Activated T-cell treated with anti-CD3 and anti-CD28 coated beads for 1 hour (primary cell): ENCODE data around the gene SLC35E3.
A peak's percentile ranks its signal among the peaks of the same experiment; 100 is the strongest.
"Not testable (repeated sequence)": the region's sequence is repeated elsewhere in the genome, so short reads cannot be mapped to it uniquely, and the experiment has no call there.

Experiments used
- DNase-seq: peaks from one replicate; pipeline ENCODE4 v3.0.0-alpha.2; 2020; ENCODE audit warnings: low read depth

Gene SLC35E3

GRCh38 chr12:68794653-68795251 is 48.8 kb downstream of the SLC35E3 start:
- no peak for DNase-seq

- DNase-seq, result no peak
Observed at GRCh38 chr12:68796399-68796798, 50.4 kb downstream of the SLC35E3 start.

- no peak for DNase-seq
Observed at GRCh38 chr12:68798882-68799234, 52.9 kb downstream of the SLC35E3 start.

- no peak for DNase-seq
Observed at GRCh38 chr12:68800294-68800693, 54.3 kb downstream of the SLC35E3 start.

- not testable (repeated sequence) for DNase-seq
Observed at GRCh38 chr12:68801124-68801523, 55.1 kb downstream of the SLC35E3 start.

GRCh38 chr12:68802372-68802745 is 56.4 kb downstream of the SLC35E3 start:
- DNase-seq, result not testable (repeated sequence)

- not testable (repeated sequence) for DNase-seq
Observed at GRCh38 chr12:68802911-68803651, 57.1 kb downstream of the SLC35E3 start.

GRCh38 chr12:68803948-68804656 is 58.1 kb downstream of the SLC35E3 start:
- DNase-seq, result no peak

GRCh38 chr12:68804657-68805591 is 58.9 kb downstream of the SLC35E3 start:
- no peak for DNase-seq

- DNase-seq, result no peak
Observed at GRCh38 chr12:68805592-68806120, 59.7 kb downstream of the SLC35E3 start.

GRCh38 chr12:68806488-68807237 is 60.7 kb downstream of the SLC35E3 start:
- DNase-seq, result no peak

- not testable (repeated sequence) for DNase-seq
Observed at GRCh38 chr12:68807274-68807575, 61.2 kb downstream of the SLC35E3 start.

- DNase-seq, result peak; percentile 96
Observed at GRCh38 chr12:68807576-68808387, 61.8 kb downstream of the SLC35E3 start, which contains the start of gene MDM2. Gene MDM2, plus strand, starts transcription at chr12:68808177. Its CDS starts 301 bp downstream, at chr12:68808478.

- DNase-seq, result peak; percentile 37
Observed at GRCh38 chr12:68808388-68809189, 62.6 kb downstream of the SLC35E3 start.

GRCh38 chr12:68809190-68810026 is 63.4 kb downstream of the SLC35E3 start:
- no peak for DNase-seq

- DNase-seq, result not testable (repeated sequence)
Observed at GRCh38 chr12:68810027-68810389, 64.0 kb downstream of the SLC35E3 start.

GRCh38 chr12:68811573-68811972 is 65.6 kb downstream of the SLC35E3 start:
- DNase-seq, result not testable (repeated sequence)

- DNase-seq, result no peak
Observed at GRCh38 chr12:68812553-68813241, 66.7 kb downstream of the SLC35E3 start.
